ENCODE results near the gene VPS33A. TPM values are rescaled to one million over a fixed set of nuclear protein-coding genes. Genes with fewer than 3 reads are reported as not detected.

The VPS33A gene
- total and polyA plus RNA-seq, 2 donors (not counting 3 experiments of a cell fraction or from before 2014, with no cell fraction given) = 12.1 to 23.1 TPM

DNA sequence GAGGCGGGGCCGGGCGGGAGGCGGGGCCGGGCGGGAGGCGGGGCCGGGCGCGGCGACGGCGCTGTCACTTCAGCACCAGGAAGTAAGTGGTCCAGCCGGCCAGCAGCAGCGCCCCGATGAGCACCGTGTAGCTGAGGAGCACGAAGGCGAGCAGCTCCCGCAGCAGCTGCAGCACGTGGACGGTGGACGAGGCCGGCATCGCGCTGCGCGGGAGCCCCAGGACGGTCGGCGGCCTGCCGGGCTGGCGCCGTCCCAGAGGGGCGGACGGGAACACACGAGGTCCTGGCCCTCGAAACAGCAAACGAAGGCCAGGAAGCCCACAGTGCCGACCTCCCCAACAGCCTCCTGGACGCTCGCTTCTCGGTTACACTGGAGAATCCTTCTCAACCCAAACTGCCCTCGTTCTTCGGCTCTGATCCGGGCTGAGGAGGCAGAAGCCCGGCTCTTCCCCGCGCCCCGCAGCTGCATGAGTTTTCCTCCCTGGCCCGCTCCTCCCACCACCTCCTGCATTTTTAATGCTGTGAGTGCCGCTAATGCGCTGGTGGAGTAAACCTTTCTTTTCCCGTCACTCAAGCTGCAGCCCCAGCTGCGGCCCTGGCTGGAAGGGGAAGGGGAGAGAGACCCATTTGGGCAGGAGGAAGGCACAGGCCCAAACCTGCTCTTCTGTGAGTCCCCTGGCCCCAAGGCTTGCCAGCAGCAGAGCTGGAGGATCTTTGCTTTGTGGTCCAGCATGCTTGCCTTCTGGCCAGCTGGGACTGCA, 39.7 kb downstream of the VPS33A start:
- BruUV-seq (replicated peaks) = no TSS peak
- TF ChIP-seq POLR2AphosphoS5 (IDR thresholded peaks at IDR 0.05; ENCODE audit: insufficient read depth, low read depth, low read length) (peak; percentile 41), FOS (IDR thresholded peaks at IDR 0.05; ENCODE audit: borderline replicate concordance, insufficient read depth, low read length) (no peak)
- TF ChIP-seq, protein P1, sequence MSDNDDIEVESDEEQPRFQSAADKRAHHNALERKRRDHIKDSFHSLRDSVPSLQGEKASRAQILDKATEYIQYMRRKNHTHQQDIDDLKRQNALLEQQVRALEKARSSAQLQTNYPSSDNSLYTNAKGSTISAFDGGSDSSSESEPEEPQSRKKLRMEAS (IDR thresholded peaks at IDR 0.05; ENCODE audit: insufficient read depth, insufficient read length) = peak; percentile 99
- no peak overlapping the region for H3K9ac ChIP-seq (replicated peaks; ENCODE audit: extremely low read depth, insufficient read depth, low read length)
- H3K36me3 ChIP-seq (ENCODE audit: control insufficient read depth in 2 of 2, extremely low read depth in 1 of 2, insufficient read depth in 2 of 2, low read length in 2 of 2) = peaks cover 4 to 10% of the 10 kb centered on the region in 2 experiments
- H3K79me2 ChIP-seq (ENCODE audit: control insufficient read depth, insufficient read depth, low read length) = peaks cover 27% of the 10 kb centered on the region
- DNase-seq (ENCODE audit: low read depth, low spot score) (no peak), FAIRE-seq (no peak)
- H3K27ac ChIP-seq (ENCODE audit: insufficient read depth, low read depth, low read length) = no peak overlapping the region
- H3K27me3 ChIP-seq (ENCODE audit: control insufficient read depth in 2 of 2, insufficient read depth in 2 of 2, low read length in 2 of 2) = no peaks in the 10 kb centered on the region
- ChIA-PET POLR2A (interaction anchor here (0.6 kb wide), 1 partner anchor 425 kb away, joined by 4 read pairs; no protein-coding TSS in a partner anchor), CTCF (interaction anchor here (0.7 to 1.7 kb wide), 4 partner anchors 14 to 137 kb away, joined by 3 to 5 read pairs (median 3); no protein-coding TSS in a partner anchor)
- H3K4me1 ChIP-seq (ENCODE audit: control insufficient read depth, extremely low read depth, insufficient read depth, low read length) = peaks cover 10% of the 10 kb centered on the region
- no peaks in the 10 kb centered on the region for H3K9me1 ChIP-seq (replicated peaks; ENCODE audit: control insufficient read depth, extremely low read depth, insufficient read depth, low read length)
- peak overlapping the region; percentile 42 for H2AFZ ChIP-seq (ENCODE audit: low read depth, low read length)
- dilution Hi-C loops (cut with MboI; ENCODE audit: extremely low pct_ligation_motif_present, low sequenced_read_pairs) (no loop called here), intact Hi-C loops (cut with micrococcal nuclease) (loop anchor here (1.0 to 5.0 kb wide), 2 partner anchors 40 to 526 kb away; partner anchors contain the start of genes DENR and VPS33A)
- H3K4me2 ChIP-seq (ENCODE audit: insufficient read depth, low read length) = peak overlapping the region; percentile 0
- H3K4me3 ChIP-seq (replicated peaks in 1 of 3; ENCODE audit: insufficient read depth in 1 of 3, low read depth in 1 of 3, low read length in 3 of 3) = peak overlapping the region in 1 of 3 experiments; percentile 29
- H3K9me3 ChIP-seq (replicated peaks; ENCODE audit: control insufficient read depth, insufficient read depth, low read length) = no peaks in the 10 kb centered on the region
- H4K20me1 ChIP-seq (replicated peaks; ENCODE audit: control insufficient read depth, extremely low read depth, insufficient read depth, low read length) = no peaks in the 10 kb centered on the region

DNA sequence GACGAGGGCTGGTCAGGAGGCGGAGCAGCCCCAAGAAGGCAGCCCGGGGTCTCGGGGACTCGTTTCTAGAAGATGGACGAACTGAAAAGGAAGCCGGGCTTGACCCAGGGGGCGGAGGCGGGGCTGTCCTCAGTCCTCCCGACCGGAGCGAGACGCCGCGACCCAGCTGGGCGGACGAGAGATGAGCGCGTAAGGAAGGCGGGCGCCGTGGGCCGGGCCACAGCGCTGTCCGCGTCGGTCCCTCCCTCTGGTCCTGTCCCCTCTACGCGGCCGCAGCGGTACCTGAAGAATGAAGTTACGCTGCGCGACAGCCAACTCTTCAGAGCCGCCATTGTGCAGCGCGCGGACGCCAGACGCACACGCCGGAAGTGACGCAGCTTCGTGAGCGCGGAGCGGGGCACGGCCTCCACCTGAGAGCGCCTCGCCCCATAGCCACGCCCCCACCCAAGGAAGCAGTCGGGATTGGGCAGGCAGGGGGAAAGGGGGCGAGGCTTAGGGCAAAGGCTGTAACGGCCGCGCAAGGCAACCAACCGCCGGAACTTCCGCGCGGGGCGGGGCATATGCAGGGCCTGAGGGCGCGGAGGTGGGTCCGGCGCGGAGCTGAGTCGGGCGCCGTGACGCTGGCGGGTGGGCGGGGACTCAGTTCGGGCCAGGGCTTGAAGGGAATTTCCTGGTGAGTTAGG, 40.5 kb downstream of the VPS33A start, which contains the start of gene DIABLO:
TSS of gene DIABLO (minus strand) at position 370 of the 683 bp plus-strand sequence. CDS start at position 332, 38 bp downstream.
- H3K36me3 ChIP-seq (ENCODE audit: control insufficient read depth in 2 of 2, extremely low read depth in 1 of 2, insufficient read depth in 2 of 2, low read length in 2 of 2) = peaks cover 6 to 14% of the 10 kb centered on the region in 2 experiments
- peaks cover 10% of the 10 kb centered on the region for H3K4me1 ChIP-seq (ENCODE audit: control insufficient read depth, extremely low read depth, insufficient read depth, low read length)
- no TSS peak for BruUV-seq (replicated peaks)
- no peaks in the 10 kb centered on the region for H3K9me3 ChIP-seq (replicated peaks; ENCODE audit: control insufficient read depth, insufficient read depth, low read length)
- DNase-seq (ENCODE audit: low read depth, low spot score) (peak; percentile 100), FAIRE-seq (peak; percentile 99)
- ChIA-PET POLR2A (interaction anchor here (0.6 kb wide), 1 partner anchor 424 kb away, joined by 4 read pairs; no protein-coding TSS in a partner anchor), CTCF (interaction anchor here (0.7 kb wide), 2 partner anchors 38 to 136 kb away, joined by 3 read pairs; no protein-coding TSS in a partner anchor)
- H3K9ac ChIP-seq (replicated peaks; ENCODE audit: extremely low read depth, insufficient read depth, low read length) = peak within 1 kb of the TSS; percentile 93
- intact Hi-C loops (cut with micrococcal nuclease) (loop anchor here (1.0 to 5.0 kb wide), 2 partner anchors 40 to 526 kb away; partner anchors contain the start of genes DENR and VPS33A), dilution Hi-C loops (cut with MboI; ENCODE audit: extremely low pct_ligation_motif_present, low sequenced_read_pairs) (no loop called here)
- peak within 1 kb of the TSS; percentile 68 for H3K4me2 ChIP-seq (ENCODE audit: insufficient read depth, low read length)
- H4K20me1 ChIP-seq (replicated peaks; ENCODE audit: control insufficient read depth, extremely low read depth, insufficient read depth, low read length) = no peaks in the 10 kb centered on the region
- TF ChIP-seq POLR2AphosphoS5 (IDR thresholded peaks at IDR 0.05; ENCODE audit: insufficient read depth, low read depth, low read length) (peak; percentile 88), POLR2A (IDR thresholded peaks at IDR 0.05; ENCODE audit: low read depth, low read length) (peak; percentile 85), FOS (IDR thresholded peaks at IDR 0.05; ENCODE audit: borderline replicate concordance, insufficient read depth, low read length) (no peak)
- H3K27me3 ChIP-seq (ENCODE audit: control insufficient read depth in 2 of 2, insufficient read depth in 2 of 2, low read length in 2 of 2) = no peaks in the 10 kb centered on the region
- H2AFZ ChIP-seq (ENCODE audit: low read depth, low read length) = peak within 1 kb of the TSS; percentile 95
- peak within 1 kb of the TSS; percentile 90 for H3K27ac ChIP-seq (ENCODE audit: insufficient read depth, low read depth, low read length)
- peaks cover 34% of the 10 kb centered on the region for H3K79me2 ChIP-seq (ENCODE audit: control insufficient read depth, insufficient read depth, low read length)
- no peaks in the 10 kb centered on the region for H3K9me1 ChIP-seq (replicated peaks; ENCODE audit: control insufficient read depth, extremely low read depth, insufficient read depth, low read length)
- peak within 1 kb of the TSS; percentile 71 to 100 (median 80) for H3K4me3 ChIP-seq (replicated peaks in 1 of 3; ENCODE audit: insufficient read depth in 1 of 3, low read depth in 1 of 3, low read length in 3 of 3)
